ENCODE results near the gene SLC37A1. TPM values are rescaled to one million over a fixed set of nuclear protein-coding genes. Genes with fewer than 3 reads are reported as not detected.

Gene SLC37A1
- total and polyA plus RNA-seq, 8 donors: 8.9 to 26.8 (median 10.5) TPM

DNA sequence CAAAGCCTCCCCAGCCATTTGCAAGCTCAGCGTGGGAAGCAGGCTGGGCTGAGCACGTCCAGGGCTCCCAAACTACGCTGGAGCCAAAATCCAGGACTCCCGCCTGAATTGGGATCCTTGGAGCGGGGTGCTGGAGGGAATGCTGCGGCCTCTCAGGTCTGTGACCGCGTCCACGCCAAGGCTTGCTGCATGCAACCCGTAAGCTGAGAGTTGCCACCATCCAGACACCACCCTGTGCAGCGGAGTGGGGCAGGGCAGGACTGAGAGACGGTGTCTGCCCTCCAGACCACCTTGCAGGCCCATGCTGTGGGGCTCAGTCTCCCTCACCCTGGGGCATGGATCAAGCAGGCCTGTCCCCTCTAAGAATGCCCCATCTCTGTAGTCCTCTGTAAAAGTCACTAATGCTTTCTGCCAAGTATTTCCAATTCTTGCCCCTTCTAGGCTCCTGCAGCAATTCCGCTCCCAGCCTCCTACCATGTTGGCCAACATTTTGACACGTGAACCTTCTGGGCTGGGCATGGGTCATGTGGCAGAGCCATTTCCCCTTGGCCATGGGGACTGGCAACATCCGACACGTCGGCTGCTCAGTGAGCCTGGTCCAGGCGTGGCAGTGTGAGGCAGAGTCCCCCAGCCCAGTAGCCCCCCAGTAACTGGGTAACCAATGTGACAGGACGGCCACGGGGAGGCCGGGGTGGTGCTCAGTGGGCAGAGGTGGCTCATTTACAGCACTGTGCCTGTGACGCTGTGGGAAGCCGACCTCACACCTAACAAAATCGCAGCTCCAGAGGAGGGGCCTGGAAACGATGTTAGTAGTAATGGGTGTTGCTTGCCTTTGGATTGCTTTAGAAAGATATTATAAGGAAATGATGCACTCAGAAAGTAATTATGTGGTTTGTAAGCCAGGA lies 81.9 kb downstream of the SLC37A1 start:
- H3K27ac ChIP-seq: no peak overlapping the region
- intact Hi-C loops (cut with DNase I): loop anchor here in 1 of 2 donors (5.0 kb wide), 1 partner anchor 222 kb away; no protein-coding TSS in a partner anchor
- peaks cover 0 to 9% of the 10 kb centered on the region in 2 donors for H3K4me1 ChIP-seq
- DNase-seq (no peak), ATAC-seq (no peak)
- peaks cover 0 to 12% of the 10 kb centered on the region in 2 donors for H3K27me3 ChIP-seq
- TF ChIP-seq, protein P1, sequence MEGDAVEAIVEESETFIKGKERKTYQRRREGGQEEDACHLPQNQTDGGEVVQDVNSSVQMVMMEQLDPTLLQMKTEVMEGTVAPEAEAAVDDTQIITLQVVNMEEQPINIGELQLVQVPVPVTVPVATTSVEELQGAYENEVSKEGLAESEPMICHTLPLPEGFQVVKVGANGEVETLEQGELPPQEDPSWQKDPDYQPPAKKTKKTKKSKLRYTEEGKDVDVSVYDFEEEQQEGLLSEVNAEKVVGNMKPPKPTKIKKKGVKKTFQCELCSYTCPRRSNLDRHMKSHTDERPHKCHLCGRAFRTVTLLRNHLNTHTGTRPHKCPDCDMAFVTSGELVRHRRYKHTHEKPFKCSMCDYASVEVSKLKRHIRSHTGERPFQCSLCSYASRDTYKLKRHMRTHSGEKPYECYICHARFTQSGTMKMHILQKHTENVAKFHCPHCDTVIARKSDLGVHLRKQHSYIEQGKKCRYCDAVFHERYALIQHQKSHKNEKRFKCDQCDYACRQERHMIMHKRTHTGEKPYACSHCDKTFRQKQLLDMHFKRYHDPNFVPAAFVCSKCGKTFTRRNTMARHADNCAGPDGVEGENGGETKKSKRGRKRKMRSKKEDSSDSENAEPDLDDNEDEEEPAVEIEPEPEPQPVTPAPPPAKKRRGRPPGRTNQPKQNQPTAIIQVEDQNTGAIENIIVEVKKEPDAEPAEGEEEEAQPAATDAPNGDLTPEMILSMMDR (IDR thresholded peaks at IDR 0.05): no peak
- H3K36me3 ChIP-seq: no peaks in the 10 kb centered on the region
- H3K4me3 ChIP-seq: no peak overlapping the region
- peaks cover 0 to 1% of the 10 kb centered on the region in 2 donors for H3K9me3 ChIP-seq

DNA sequence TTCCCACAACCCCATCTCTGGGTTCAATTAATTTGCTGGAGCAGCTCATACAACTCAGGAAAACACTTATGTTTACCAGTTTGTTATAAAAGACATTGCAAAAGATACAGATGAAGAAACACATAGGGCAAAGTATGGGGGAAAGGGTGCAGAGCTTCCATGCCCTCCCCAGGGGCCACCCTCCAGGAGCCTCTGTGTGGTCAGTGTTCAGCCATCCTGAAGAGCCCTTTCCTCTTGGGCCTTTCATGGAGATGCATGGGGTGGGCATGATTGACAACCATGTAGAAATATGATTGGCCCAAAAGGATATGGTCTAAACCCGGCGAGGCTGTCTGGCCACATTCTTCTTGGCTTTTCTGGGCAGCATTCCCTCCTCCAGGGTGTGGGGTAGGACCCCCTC lies 83.0 kb downstream of the SLC37A1 start:
- Histone ChIP-seq H3K4me1 (peaks cover 0 to 6% of the 10 kb centered on the region in 2 donors), H3K27ac (no peak overlapping the region), H3K9me3 (peaks cover 0 to 1% of the 10 kb centered on the region in 2 donors), H3K27me3 (peaks cover 0 to 12% of the 10 kb centered on the region in 2 donors), H3K4me3 (no peak overlapping the region), H3K36me3 (no peaks in the 10 kb centered on the region)
- no peak for ATAC-seq
- no peak for DNase-seq
- intact Hi-C loops (cut with DNase I): loop anchor here in 1 of 2 donors (5.0 kb wide), 1 partner anchor 221 kb away; no protein-coding TSS in a partner anchor
- TF ChIP-seq, protein P1 (IDR thresholded peaks at IDR 0.05): no peak

DNA sequence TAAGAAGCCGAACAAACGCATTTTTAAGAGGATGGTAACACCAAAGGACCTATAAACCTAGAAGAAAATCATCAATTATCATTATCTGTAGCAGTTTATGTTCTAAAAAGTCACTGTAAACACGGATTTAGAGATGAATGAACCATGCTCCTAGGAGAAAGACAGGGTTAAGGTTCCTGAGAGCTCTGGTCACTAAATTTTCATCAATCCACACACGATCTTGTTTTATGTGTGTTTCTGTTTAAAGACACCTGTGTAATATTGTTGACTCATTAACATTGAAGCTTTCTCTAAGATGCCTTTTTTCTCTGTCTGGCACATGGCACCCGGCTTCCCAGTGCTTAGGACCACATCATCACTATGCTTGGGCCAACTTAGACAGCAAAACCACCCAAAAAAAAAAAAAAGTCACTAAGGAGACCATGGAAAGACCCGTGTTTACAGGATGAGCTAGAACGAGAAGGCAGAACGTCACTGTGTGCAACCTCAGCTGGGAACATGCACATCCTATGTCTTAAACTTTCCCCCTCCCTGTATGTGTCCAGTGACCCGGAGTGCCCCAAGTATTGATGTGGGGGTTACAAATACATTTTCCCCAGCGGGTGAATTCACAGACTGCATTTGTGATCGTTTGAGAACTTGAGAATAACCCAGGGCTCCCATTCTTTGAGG lies 84.0 kb downstream of the SLC37A1 start:
- TF ChIP-seq, protein P1 (IDR thresholded peaks at IDR 0.05): no peak

DNA sequence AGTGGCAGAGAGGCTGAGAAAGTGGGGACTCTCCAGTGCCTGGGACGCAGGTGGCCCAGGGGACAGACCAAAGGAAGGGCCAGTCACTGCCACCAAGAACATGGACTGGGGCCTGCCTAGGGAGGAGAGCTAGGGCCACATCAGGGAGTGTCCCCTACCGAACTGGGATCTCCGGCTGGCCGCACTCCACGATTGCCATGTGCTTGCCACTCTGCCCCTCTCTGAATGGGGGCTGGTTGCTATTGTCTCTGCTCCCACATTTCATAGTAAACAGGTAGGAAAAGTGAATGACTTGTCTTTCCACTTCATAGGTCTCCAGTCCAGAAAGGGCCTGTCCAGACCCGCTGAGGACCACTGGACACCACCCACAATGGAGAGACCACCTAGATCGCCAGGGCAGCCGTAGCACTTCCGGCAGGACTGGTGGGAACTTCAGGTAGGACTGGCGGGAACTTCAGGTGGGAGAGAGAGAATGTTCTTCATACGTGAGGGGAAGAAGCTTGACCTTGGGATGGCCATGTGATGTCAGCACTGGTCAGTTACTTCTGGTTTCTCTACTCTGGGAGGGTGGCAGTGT lies 84.6 kb downstream of the SLC37A1 start:
- Histone ChIP-seq H3K27ac (no peak overlapping the region), H3K27me3 (peaks cover 0 to 7% of the 10 kb centered on the region in 2 donors), H3K36me3 (no peaks in the 10 kb centered on the region), H3K4me3 (no peak overlapping the region), H3K4me1 (peaks cover 0 to 2% of the 10 kb centered on the region in 2 donors), H3K9me3 (peaks cover 0 to 1% of the 10 kb centered on the region in 2 donors)
- TF ChIP-seq, protein P1 (IDR thresholded peaks at IDR 0.05): no peak
- intact Hi-C loops (cut with DNase I): loop anchor here in 1 of 2 donors (5.0 kb wide), 1 partner anchor 219 kb away; no protein-coding TSS in a partner anchor
- no peak for ATAC-seq
- DNase-seq: no peak

More for the DNA sequence above, 84.0 kb downstream of the SLC37A1 start:
- H3K4me3 ChIP-seq: no peak overlapping the region
- H3K4me1 ChIP-seq: peaks cover 0 to 6% of the 10 kb centered on the region in 2 donors
- no peaks in the 10 kb centered on the region for H3K36me3 ChIP-seq
- H3K27me3 ChIP-seq: peaks cover 0 to 12% of the 10 kb centered on the region in 2 donors
- ATAC-seq: no peak
- no peak overlapping the region for H3K27ac ChIP-seq
- DNase-seq: no peak
- intact Hi-C loops (cut with DNase I): loop anchor here in 1 of 2 donors (5.0 kb wide), 1 partner anchor 220 kb away; no protein-coding TSS in a partner anchor
- peaks cover 0 to 1% of the 10 kb centered on the region in 2 donors for H3K9me3 ChIP-seq
